OCI-M2 (cell line): ENCODE measurements around the gene NANOG.
"Not testable (repeated sequence)": the region's sequence is repeated elsewhere in the genome, so short reads cannot be mapped to it uniquely, and the experiment has no call there.

ENCODE experiments used
- DNase-seq: peaks from one replicate; lab custom pipeline; 2025; ENCODE audit not compliant: unreplicated experiment; lab: John Stamatoyannopoulos, UW

Gene NANOG

GRCh38 chr12:7788884-7789528 is at the start of gene NANOG:
TSS of gene NANOG (plus strand) at chr12:7789402. CDS start at chr12:7789615, 213 bp downstream.
- not testable (repeated sequence) for DNase-seq

- no peak for DNase-seq
These were observed 42.0 kb upstream of the NANOG start, which contains the start of gene CLEC4C for GRCh38 chr12:7747246-7747645. TSS of gene CLEC4C (minus strand) at chr12:7747375. CDS start at chr12:7747348, 27 bp downstream.

- no peak for DNase-seq
These were observed 40.4 kb upstream of the NANOG start for GRCh38 chr12:7748852-7749251.

DNA sequence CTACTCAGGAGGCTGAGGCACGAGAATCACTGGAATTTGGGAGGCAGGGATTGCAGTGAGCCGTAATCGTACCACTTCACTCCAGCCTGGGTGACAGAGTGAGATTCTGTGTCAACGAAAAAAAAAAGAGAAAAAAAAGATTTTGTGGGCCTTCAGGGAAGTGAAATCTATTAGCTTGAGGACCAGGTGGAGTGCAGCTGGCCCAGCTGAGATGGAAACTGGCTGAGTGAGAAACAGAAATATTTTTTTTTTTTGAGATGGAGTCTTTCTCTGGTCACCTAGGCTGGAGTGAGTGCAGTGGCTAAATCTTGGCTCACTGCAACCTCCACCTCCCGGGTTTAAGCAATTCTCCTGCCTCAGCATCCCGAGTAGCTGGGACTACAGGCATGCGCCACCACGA is 39.8 kb upstream of the NANOG start:
- no peak for DNase-seq

DNA sequence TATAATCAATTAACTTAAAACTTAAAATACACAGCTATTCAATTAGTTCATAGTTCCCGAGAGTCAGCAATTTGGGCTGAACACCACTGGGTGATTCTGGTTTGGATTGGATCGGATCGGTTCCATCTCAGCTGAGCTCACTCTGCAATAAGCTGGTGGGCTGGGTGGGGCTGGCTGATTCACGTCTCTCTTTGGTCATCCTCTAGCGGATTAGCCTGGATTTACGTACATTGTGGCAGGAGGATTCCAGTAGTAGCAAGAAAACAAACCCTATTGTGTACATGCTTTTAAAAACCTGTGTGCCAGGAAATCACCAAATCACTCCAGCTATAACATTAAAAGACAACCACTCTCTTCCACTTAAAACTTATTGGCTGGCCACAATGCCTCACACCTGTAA is 38.9 kb upstream of the NANOG start:
- no peak for DNase-seq

GRCh38 chr12:7751394-7751793 is 37.8 kb upstream of the NANOG start:
- DNase-seq: no peak

- DNase-seq: not testable (repeated sequence)
These were observed 37.0 kb upstream of the NANOG start for GRCh38 chr12:7751941-7752922.

GRCh38 chr12:7755668-7756067 is 33.5 kb upstream of the NANOG start:
- DNase-seq: not testable (repeated sequence)

DNA sequence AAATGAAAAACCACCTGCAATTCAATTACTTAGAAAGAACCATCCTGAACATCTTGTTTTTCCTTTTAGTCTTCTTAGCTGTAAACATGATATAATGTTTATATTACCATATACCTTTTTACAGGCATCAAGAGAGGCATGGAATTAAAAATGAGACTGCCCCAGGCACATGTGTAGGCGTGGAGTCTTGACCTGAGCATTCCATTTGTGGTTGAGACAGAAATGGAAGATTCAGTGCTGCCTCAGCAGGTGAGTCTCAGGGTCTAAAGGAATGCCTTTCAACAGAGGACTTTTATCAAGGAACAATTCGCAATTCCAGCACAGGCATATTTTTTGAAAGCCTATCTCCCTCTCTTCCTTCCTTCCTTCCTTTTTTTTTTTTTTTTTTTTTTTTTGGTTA is 32.2 kb upstream of the NANOG start:
- no peak for DNase-seq

GRCh38 chr12:7758766-7759140 is 30.4 kb upstream of the NANOG start:
- no peak for DNase-seq

DNA sequence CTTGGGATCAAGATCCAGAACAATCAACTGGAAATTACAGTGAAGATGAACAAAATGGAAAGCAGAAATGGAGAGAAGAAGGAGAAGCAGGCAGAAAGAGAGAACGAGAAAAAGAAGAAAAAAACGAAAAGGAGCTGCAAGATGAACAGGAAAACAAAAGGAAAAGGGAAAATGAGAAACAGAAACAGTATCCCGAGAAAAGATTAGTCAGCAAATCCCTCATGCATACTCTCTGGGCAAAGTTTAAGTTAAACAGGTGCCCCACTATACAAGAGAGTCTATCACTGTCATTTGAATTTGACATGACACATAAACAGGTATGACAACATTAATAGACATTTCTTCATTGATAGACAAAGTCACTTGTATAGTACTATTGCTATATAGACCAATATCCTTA is 19.2 kb upstream of the NANOG start:
- no peak for DNase-seq

- no peak for DNase-seq
These were observed 7.9 kb upstream of the NANOG start for GRCh38 chr12:7781274-7781673.

DNA sequence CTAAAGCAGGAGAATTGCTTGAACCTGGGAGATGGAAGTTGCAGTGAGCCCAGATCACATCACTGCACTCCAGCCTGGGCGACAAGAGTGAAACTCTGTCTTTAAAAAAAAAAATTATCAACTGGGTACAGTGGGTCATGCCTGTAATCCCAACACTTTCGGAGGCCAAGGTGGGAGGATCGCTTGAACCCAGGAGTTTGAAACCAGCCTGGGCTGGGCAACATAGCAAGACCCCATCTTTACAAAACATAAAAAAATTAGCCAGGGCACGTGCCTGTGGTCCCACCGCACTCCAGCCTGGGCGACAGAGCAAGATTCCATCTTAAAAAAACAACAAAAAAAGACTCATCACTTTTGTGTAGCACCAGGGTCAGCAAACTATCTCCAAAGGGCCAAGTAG is 7.1 kb upstream of the NANOG start:
- no peak for DNase-seq

DNA sequence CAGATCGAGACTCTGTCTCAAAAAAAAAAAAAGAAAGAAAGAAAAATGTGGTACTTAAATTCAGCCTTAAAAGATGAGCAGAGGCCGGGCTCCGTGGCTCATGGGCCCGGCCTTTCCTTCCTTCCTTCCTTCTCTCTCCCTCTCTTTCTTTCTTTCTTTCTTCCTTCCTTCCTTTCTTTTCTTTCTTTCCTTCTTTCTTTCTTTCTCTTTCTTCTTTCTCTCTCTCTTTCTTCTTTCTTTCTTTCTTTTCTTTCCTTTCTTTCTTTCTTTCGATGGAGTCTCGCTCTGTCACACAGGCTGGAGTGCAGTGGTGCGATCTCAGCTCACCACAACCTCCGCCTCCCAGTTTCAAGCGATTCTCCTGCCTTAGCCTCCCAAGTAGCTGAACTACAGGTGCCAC is 5.8 kb upstream of the NANOG start:
- DNase-seq: not testable (repeated sequence)

DNA sequence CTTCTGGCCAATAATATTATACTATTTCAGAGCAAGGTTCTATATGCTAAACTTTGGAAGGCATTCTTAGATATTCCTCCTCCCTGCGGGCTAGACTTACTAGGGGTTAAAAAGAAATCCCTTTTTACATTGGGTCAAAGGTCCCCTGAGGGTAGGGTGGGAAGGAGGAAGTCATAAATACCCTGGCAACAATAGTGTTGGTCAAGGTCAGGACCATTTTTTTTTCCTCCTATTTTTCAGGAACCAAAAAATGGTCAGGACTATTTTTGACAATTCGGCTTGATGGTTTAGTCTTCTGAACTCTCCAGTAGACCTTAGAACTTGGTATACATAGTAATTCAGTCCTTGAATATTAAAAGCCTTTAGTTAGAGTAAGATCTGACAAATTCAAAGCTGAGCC is 4.5 kb upstream of the NANOG start:
- DNase-seq: no peak

GRCh38 chr12:7787574-7788293 is 1.5 kb upstream of the NANOG start:
- no peak for DNase-seq

- no peak for DNase-seq
These were observed 925 bp upstream of the NANOG start for GRCh38 chr12:7788294-7788660.

DNA sequence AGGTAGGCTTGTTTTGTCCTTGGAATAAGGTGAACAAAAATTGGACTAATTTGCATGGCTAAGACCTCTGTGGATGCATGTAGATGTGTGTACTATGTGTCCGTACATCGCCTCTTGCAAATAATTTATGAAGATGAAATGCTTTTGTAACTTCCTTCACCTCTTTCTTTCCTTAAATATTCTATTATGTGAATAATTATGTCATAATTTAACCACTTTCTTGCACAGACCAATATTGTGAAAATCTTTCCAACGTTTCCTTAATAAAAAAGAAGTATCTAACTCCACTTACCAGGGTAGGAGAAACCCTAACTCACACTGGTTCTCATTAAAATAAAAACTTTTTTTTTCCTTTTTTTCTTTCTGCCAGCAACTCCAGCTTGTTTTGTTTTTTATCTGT is 4.0 kb downstream of the NANOG start:
- no peak for DNase-seq

DNA sequence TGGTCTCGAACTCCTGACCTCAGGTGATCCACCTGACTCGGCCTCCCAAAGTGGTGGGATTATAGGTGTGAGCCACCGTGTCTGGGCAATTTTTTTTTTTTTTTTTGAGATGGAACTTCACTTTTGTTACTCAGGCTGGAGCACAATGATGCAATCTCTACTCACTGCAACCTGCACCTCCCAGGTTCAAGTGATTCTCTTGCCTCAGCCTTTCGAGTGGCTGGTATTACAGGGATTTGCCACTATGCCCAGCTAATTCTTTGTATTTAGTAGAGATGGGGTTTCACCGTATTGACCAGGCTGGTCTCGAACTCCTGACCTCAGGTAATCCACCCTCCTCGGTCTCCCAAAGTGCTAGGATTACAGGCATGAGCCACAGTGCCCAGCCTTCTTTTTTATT is 8.1 kb downstream of the NANOG start:
- not testable (repeated sequence) for DNase-seq

DNA sequence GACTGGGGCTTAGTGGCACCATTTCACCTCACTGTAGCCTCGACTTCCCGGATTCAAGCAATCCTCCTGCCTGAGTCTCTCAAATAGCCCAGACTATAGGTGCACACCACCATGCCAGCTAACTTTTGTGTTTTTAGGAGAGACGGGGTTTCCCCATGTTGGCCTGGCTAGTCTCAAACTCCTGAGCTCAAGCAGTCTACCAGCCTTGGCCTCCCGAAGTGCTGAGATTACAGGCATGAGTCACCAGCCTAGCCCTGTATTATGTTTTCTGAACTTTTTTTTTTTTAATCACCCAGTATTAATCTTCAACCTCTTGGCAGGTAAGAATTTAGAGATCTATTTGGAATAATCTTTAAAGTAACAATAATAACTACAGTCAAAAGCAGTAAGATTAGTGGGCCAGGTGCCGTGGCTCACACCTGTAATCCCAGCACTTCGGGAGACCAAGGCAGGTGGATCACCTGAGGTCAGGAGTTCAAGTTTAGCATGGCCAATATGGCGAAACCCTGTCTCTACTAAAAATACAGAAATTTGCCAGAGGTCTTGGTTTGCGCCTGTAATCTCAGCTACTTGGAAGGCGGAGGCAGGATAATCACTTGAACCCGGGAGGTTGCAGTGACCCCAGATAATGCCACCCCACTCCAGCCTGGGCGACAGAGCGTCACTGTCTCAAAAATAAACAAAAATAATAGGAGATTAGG is 8.6 kb downstream of the NANOG start:
- DNase-seq: no peak

- DNase-seq: not testable (repeated sequence)
These were observed 9.6 kb downstream of the NANOG start for GRCh38 chr12:7798750-7799308.
